ENCODE results near the gene TUT4.

The TUT4 gene

GRCh38 chr1:52416811-52417210, 136.1 kb downstream of the TUT4 start:
- Histone ChIP-seq H3K27me3 (ENCODE audit: low read length) (no peaks in the 10 kb centered on the region), H3K79me2 (ENCODE audit: insufficient read depth, low read length) (0 out of 2 replicates have a peak, but pooled peaks cover 5% of the 10 kb centered on the region), H3K4me2 (ENCODE audit: low read depth, low read length, poor library complexity, severe bottlenecking) (no peak overlapping the region), H4K20me1 (ENCODE audit: low read depth, low read length) (no peaks in the 10 kb centered on the region), H3K9ac (ENCODE audit: low read length) (no peak overlapping the region), H3K9me2 (replicated peaks; ENCODE audit: insufficient read depth, low read length) (no peaks in the 10 kb centered on the region), H3K4me3 (ENCODE audit: insufficient read depth, low read length, poor library complexity, severe bottlenecking) (no peak overlapping the region), H3K27ac (ENCODE audit: low read depth, low read length) (no peak overlapping the region), H2AFZ (ENCODE audit: low read depth, low read length, severe bottlenecking) (no peak overlapping the region), H3K9me3 (ENCODE audit: insufficient read depth, low read length) (no peaks in the 10 kb centered on the region), H3K36me3 (ENCODE audit: low read length) (peaks cover 57% of the 10 kb centered on the region), H3F3A (ENCODE audit: insufficient read depth) (peaks cover 36% of the 10 kb centered on the region)
- TF ChIP-seq EZH2phosphoT487 (conservative IDR thresholded peaks at IDR 0.05; ENCODE audit: low read length) (no peak), CTCF (IDR thresholded peaks at IDR 0.05; ENCODE audit: insufficient read depth, low read length, poor library complexity, severe bottlenecking) (no peak)

- no peak overlapping the region for H3K27ac ChIP-seq (ENCODE audit: low read depth, low read length)
- no peaks in the 10 kb centered on the region for H3K9me3 ChIP-seq (ENCODE audit: insufficient read depth, low read length)
- no peaks in the 10 kb centered on the region for H4K20me1 ChIP-seq (ENCODE audit: low read depth, low read length)
- H3K36me3 ChIP-seq (ENCODE audit: low read length): peaks cover 51% of the 10 kb centered on the region
- H3K9me2 ChIP-seq (replicated peaks; ENCODE audit: insufficient read depth, low read length): no peaks in the 10 kb centered on the region
- H3K27me3 ChIP-seq (ENCODE audit: low read length): no peaks in the 10 kb centered on the region
- H3F3A ChIP-seq (ENCODE audit: insufficient read depth): peaks cover 24% of the 10 kb centered on the region
- no peak overlapping the region for H3K9ac ChIP-seq (ENCODE audit: low read length)
- H3K79me2 ChIP-seq (ENCODE audit: insufficient read depth, low read length): no peaks in the 10 kb centered on the region
- no peak overlapping the region for H3K4me2 ChIP-seq (ENCODE audit: low read depth, low read length, poor library complexity, severe bottlenecking)
- H2AFZ ChIP-seq (ENCODE audit: low read depth, low read length, severe bottlenecking): no peak overlapping the region
- no peak for TF ChIP-seq CTCF (IDR thresholded peaks at IDR 0.05; ENCODE audit: insufficient read depth, low read length, poor library complexity, severe bottlenecking)
- TF ChIP-seq EZH2phosphoT487 (conservative IDR thresholded peaks at IDR 0.05; ENCODE audit: low read length): no peak
- no peak overlapping the region for H3K4me3 ChIP-seq (ENCODE audit: insufficient read depth, low read length, poor library complexity, severe bottlenecking)
These were observed 137.9 kb downstream of the TUT4 start for GRCh38 chr1:52414942-52415341.

- no peaks in the 10 kb centered on the region for H3K79me2 ChIP-seq (ENCODE audit: insufficient read depth, low read length)
- no peaks in the 10 kb centered on the region for H3K9me3 ChIP-seq (ENCODE audit: insufficient read depth, low read length)
- H3K9ac ChIP-seq (ENCODE audit: low read length): no peak overlapping the region
- H3K36me3 ChIP-seq (ENCODE audit: low read length): peaks cover 57% of the 10 kb centered on the region
- H3K27me3 ChIP-seq (ENCODE audit: low read length): no peaks in the 10 kb centered on the region
- no peak overlapping the region for H3K4me3 ChIP-seq (ENCODE audit: insufficient read depth, low read length, poor library complexity, severe bottlenecking)
- no peaks in the 10 kb centered on the region for H3K9me2 ChIP-seq (replicated peaks; ENCODE audit: insufficient read depth, low read length)
- H3F3A ChIP-seq (ENCODE audit: insufficient read depth): peaks cover 22% of the 10 kb centered on the region; the same call in 1 of the 2 replicates
- no peak for TF ChIP-seq CTCF (IDR thresholded peaks at IDR 0.05; ENCODE audit: insufficient read depth, low read length, poor library complexity, severe bottlenecking)
- TF ChIP-seq EZH2phosphoT487 (conservative IDR thresholded peaks at IDR 0.05; ENCODE audit: low read length): no peak
- H2AFZ ChIP-seq (ENCODE audit: low read depth, low read length, severe bottlenecking): no peak overlapping the region
- H3K4me2 ChIP-seq (ENCODE audit: low read depth, low read length, poor library complexity, severe bottlenecking): no peak overlapping the region
- no peak overlapping the region for H3K27ac ChIP-seq (ENCODE audit: low read depth, low read length)
- no peaks in the 10 kb centered on the region for H4K20me1 ChIP-seq (ENCODE audit: low read depth, low read length)
These were observed 139.4 kb downstream of the TUT4 start for GRCh38 chr1:52413410-52413989.

All from SU-DHL-6 (cell line).